Measurements from ENCODE around the gene SPNS2. TPM values are rescaled to one million over a fixed set of nuclear protein-coding genes. Genes with fewer than 3 reads are reported as not detected.

Gene SPNS2
- total RNA-seq, 1 experiment from 2014 or later: 1.9 TPM

GRCh38 chr17:4511199-4511932, 12.7 kb downstream of the SPNS2 start:
- intact Hi-C loops (cut with micrococcal nuclease; ENCODE audit: unreplicated experiment): no loop called here
- no peaks in the 10 kb centered on the region for H3K27me3 ChIP-seq (ENCODE audit: control insufficient read depth, insufficient read depth, low read length)

More at GRCh38 chr17:4511199-4511932, 12.7 kb downstream of the SPNS2 start:
- Histone ChIP-seq H3K4me3 (ENCODE audit: low read depth in 2 of 2, low read length in 2 of 2) (no peak overlapping the region), H3K9me3 (ENCODE audit: control insufficient read depth, insufficient read depth, low read depth, low read length) (no peaks in the 10 kb centered on the region), H3K27ac (ENCODE audit: low read length) (no peak overlapping the region), H3K4me1 (ENCODE audit: control insufficient read depth, insufficient read depth, low read length) (no peaks in the 10 kb centered on the region), H3K36me3 (ENCODE audit: control insufficient read depth, insufficient read depth, low read length) (no peaks in the 10 kb centered on the region)
- CTCF ChIA-PET: no interaction called here
- BruUV-seq (replicated peaks): no TSS peak
- in situ Hi-C loops (cut with HindIII; ENCODE audit: low pct_unique_long_range_greater_than_20kb, low sequenced_read_pairs): no loop called here
- DNase-seq (ENCODE audit: low read depth, low spot score) (no peak), ATAC-seq (no peak)
- POLR2A ChIA-PET: no interaction called here
- TF ChIP-seq CTCF (IDR thresholded peaks at IDR 0.05) (no peak), POLR2AphosphoS5 (IDR thresholded peaks at IDR 0.05; ENCODE audit: low read depth, low read length) (no peak), SIN3A (IDR thresholded peaks at IDR 0.05; ENCODE audit: borderline replicate concordance, insufficient read depth, low read depth, low read length) (no peak), TCF7L2 (IDR thresholded peaks at IDR 0.05; ENCODE audit: low read depth, low read length) (no peak), REST (IDR thresholded peaks at IDR 0.05; ENCODE audit: insufficient read depth in 1 of 2, low read depth in 2 of 2, low read length in 1 of 2) (no peak)

Measured in Panc1 (cell line).